Measurements from ENCODE around the gene FLRT2.

Gene FLRT2
- 0.09 to 0.10 reads per million in 2 donors for total RNA-seq

GRCh38 chr14:85529803-85530574 is at the start of gene FLRT2:
FLRT2 (plus strand) TSS chr14:85530144; CDS start chr14:85621515, 91,371 bp downstream.
- no peak for DNase-seq

GRCh38 chr14:85481471-85481870 is 48.5 kb upstream of the FLRT2 start:
- DNase-seq = no peak

- no peak for DNase-seq
These were observed 47.4 kb upstream of the FLRT2 start for GRCh38 chr14:85482552-85482951.

- no peak for DNase-seq
These were observed 46.9 kb upstream of the FLRT2 start for GRCh38 chr14:85483037-85483436.

- DNase-seq = no peak
These were observed 46.3 kb upstream of the FLRT2 start for GRCh38 chr14:85483652-85484051.

GRCh38 chr14:85487215-85487614 is 42.7 kb upstream of the FLRT2 start:
- DNase-seq = no peak

- DNase-seq = no peak
These were observed 28.2 kb upstream of the FLRT2 start for GRCh38 chr14:85501751-85502150.

GRCh38 chr14:85508863-85509262 is 21.1 kb upstream of the FLRT2 start:
- DNase-seq = no peak

- no peak for DNase-seq
These were observed 17.5 kb upstream of the FLRT2 start for GRCh38 chr14:85512451-85512850.

- no peak for DNase-seq
These were observed 15.5 kb upstream of the FLRT2 start for GRCh38 chr14:85514487-85514886.

GRCh38 chr14:85516239-85517113 is 13.5 kb upstream of the FLRT2 start:
- no peak for DNase-seq

GRCh38 chr14:85517114-85517688 is 12.7 kb upstream of the FLRT2 start:
- no peak for DNase-seq

GRCh38 chr14:85519661-85520305 is 10.2 kb upstream of the FLRT2 start:
- DNase-seq = no peak

- DNase-seq = no peak
These were observed 9.4 kb upstream of the FLRT2 start for GRCh38 chr14:85520581-85520980.

- DNase-seq = no peak
These were observed 6.3 kb upstream of the FLRT2 start for GRCh38 chr14:85523624-85524023.

GRCh38 chr14:85527006-85527405 is 2.9 kb upstream of the FLRT2 start:
- DNase-seq = no peak

- no peak for DNase-seq
These were observed 2.4 kb upstream of the FLRT2 start for GRCh38 chr14:85527445-85528035.

GRCh38 chr14:85528080-85528896 is 1.7 kb upstream of the FLRT2 start:
- DNase-seq = no peak

- no peak for DNase-seq
These were observed 880 bp upstream of the FLRT2 start for GRCh38 chr14:85528897-85529631.

GRCh38 chr14:85530626-85531025 is 682 bp downstream of the FLRT2 start:
- no peak for DNase-seq

- DNase-seq = no peak
These were observed 1.2 kb downstream of the FLRT2 start for GRCh38 chr14:85531141-85531586.
